ENCODE results near the gene PDXDC1.
"Not testable (repeated sequence)": the region's sequence is repeated elsewhere in the genome, so short reads cannot be mapped to it uniquely, and the experiment has no call there.

PDXDC1 gene

DNA sequence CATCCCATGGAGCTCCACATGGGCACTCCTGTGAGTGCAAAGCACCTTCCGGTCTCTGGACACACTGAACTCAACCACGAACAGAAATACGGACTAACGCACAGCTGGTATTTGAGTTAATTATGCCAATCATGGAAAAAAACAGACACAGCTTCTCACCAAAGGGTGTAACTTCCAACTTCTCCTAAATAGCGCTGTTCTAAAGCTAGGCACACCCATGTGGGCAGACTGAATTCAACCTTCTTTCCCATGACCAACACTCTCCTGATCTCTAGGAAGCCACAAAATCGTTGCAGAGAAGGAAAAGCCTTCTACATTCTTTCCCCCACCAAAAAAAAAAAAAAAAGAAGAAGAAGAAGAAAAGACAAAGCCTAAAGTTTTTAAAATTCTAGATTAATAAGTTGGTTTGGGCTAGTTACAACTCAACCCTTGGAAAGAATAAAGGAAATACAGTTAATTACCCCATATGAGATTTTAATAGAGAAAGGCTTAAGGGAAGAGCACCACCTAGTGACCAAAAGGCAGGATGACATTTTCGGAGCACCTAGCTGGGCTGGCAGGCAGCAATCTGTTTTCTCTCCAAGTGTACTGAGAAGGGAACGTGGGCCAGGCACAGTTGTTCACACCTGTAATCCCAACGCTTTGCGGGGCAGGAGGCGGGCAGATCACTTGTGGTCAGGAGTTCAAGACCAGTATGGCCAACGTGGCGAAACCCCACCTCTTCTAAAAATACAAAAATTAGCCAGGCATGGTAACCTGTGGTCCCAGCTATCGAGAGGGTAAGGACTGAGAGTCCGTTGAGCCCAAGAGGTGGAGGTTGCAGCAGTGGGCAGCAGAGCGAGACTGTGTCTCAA is 97.3 kb downstream of the PDXDC1 start:
- TF ChIP-seq, protein P1, sequence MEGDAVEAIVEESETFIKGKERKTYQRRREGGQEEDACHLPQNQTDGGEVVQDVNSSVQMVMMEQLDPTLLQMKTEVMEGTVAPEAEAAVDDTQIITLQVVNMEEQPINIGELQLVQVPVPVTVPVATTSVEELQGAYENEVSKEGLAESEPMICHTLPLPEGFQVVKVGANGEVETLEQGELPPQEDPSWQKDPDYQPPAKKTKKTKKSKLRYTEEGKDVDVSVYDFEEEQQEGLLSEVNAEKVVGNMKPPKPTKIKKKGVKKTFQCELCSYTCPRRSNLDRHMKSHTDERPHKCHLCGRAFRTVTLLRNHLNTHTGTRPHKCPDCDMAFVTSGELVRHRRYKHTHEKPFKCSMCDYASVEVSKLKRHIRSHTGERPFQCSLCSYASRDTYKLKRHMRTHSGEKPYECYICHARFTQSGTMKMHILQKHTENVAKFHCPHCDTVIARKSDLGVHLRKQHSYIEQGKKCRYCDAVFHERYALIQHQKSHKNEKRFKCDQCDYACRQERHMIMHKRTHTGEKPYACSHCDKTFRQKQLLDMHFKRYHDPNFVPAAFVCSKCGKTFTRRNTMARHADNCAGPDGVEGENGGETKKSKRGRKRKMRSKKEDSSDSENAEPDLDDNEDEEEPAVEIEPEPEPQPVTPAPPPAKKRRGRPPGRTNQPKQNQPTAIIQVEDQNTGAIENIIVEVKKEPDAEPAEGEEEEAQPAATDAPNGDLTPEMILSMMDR (IDR thresholded peaks at IDR 0.05): peak; percentile 66
- not testable (repeated sequence) for H3K27ac ChIP-seq

DNA sequence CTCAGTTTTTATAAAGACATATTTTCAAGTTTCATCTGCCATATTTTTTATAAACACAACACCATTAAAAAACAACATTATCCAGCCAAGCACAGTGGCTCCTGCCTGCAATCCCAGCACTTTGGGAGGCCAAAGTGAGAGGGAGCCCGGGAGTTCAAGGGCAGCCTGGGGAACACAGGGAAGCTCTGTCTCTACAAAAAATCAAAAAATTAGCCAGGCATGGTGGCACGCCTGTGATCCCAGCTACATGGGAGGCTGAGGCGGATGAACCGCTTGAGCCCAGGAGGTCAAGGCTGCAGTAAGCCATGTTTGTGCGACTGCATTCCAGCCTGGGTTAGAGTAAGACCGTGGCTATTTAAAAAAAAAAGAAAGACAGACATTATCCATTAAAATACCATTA is 98.3 kb downstream of the PDXDC1 start:
- H3K27ac ChIP-seq: no peak overlapping the region
- no peak for TF ChIP-seq ZFX (IDR thresholded peaks at IDR 0.05; ENCODE audit: borderline replicate concordance)
- TF ChIP-seq, protein P1 (IDR thresholded peaks at IDR 0.05): no peak

DNA sequence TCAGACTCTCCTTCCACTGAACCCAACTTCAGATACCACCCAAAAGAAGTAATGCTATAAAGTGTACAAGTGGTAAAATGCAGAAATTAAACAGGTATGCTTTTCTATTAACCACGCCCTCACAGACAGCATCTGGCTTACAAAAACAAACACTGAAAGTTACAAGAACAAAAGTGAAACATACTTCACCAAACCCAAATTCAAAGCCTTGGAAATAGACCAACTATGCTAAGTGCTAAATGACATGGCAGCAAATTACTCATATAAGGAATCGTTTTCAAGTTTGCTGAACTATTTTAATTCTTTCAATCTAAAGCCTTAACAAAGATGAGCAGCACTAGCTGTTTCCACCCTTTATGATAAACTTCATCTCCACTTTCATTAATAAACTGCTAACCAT is 101.3 kb downstream of the PDXDC1 start:
- not testable (repeated sequence) for H3K27ac ChIP-seq

DNA sequence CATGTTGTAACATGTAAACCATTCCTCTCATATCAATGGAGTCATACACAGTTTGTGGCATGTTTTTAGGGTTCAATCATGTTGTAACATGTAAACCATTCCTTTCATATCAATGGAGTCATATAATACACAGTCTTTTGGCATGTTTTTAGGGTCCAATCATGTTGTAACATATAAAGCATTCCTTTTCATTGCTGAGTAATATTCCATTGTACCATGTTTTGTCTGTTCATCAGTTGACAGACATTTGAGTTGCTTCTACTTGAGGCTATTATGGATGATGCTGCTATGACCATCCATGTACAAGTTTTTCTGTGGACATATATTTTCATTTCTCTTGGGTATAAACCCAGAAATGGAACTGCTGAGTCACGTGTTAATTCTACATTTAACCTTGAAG is 106.1 kb downstream of the PDXDC1 start:
- not testable (repeated sequence) for H3K27ac ChIP-seq

DNA sequence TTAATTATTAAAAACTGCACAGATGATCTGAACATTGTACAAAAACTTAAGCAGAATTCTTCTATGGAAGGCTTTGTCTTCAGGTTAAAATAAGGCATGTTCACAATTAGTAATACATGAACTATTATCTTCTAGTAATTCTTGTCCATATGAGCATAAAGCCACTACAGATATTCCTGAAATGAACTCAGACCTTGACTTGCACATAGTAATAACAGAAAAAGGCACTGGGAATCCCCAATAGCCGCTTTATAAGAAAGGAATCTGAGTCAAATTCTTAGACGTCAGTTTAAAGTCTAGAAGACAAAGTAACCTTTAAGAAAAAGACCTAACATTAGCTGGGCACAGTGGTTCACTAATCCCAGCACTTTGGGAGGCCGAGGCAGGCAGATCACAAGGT is 108.0 kb downstream of the PDXDC1 start:
- H3K27ac ChIP-seq: not testable (repeated sequence)

DNA sequence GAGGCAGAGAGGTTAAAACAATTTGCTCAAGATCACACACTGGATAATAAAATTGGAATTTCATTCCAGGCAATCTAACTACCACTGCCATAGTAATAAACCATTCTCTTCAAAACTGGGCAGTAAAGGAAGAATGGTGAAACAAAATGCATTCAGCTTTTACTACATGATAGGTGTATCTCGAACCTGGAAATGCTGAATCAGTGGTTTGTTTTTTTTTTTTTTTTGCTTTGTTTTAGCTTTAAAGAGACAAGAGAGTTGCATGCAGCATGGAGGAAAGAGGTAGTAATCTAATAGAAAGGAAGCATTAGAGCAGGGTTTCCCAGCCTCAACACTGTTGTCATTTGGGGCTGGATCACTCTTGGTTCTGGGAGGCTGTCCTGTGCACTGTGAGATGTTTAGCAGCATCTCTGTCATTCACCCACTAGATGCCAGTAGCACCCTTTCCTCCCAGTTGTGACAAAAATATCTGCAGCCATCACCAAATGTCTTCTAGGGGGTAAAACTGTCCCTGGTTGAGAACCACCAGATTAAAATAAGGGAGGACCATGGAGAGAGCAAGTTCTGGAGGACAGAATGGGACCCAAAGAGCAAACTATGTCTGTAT is 115.9 kb downstream of the PDXDC1 start:
- not testable (repeated sequence) for H3K27ac ChIP-seq

DNA sequence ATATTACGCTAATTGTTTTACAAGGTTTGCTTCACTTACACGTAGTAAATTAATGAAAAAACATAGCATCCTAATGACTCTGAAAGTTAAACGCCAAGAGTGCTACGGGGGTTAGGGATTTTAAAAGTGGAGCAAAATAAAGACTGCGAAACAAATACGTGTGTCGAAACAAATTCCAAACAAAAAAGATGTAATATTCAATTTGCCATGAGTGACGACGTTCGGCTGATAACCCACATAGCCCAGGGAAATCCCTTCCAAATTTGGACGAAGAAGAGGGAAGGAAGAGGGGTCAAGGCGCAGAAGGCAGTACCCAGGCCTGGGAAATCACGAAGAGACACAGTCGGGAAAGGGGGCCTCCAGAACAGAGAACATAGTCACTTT is 118.7 kb downstream of the PDXDC1 start:
- H3K27ac ChIP-seq: peak overlapping the region; percentile 56

DNA sequence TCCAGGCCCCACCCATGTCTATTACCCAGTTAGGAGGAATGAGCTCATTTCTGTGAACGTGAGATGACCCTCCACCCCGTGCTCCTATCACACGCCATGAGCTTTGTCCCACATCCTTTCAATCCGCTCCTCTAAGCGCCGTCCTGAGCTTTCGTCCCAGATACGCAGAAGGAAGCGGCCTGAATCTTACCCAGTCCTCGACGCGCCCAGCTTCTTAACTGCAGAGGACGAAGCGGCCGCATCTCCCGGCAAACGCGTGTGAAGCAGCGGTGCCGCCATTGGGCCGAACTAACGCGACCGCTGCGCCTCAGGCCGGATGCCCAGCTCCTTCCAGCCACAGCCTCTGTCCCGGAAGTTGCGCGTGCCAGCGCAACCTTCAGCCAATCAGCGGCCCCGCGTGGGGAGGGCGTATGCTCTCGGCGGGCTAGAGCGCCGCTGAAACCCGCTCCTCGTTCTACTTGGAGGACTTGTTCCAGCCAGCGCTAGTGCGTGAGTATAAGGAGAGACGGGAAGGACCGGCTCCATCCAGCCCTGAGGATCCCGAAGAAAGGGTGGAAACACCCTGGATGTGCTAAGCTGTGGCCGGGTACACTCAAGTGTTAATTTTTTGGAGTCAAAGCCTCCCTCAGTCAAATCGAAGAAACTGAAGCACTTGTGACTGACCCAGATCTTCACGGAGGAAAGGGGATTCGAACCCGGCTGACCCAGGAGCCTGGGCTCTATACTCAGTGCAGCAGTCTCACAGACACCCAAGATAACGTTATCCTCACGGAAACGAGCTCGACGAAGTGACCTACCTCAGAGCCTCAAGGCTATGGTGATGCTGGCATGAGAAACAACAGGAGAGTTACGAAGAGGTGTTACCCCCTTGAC is 119.4 kb downstream of the PDXDC1 start, which contains the start of gene RRN3:
RRN3 (minus strand) TSS at position 318 of the 873 bp plus-strand sequence; CDS start at position 279, 39 bp downstream.
- peak within 1 kb of the TSS; percentile 56 for H3K27ac ChIP-seq

DNA sequence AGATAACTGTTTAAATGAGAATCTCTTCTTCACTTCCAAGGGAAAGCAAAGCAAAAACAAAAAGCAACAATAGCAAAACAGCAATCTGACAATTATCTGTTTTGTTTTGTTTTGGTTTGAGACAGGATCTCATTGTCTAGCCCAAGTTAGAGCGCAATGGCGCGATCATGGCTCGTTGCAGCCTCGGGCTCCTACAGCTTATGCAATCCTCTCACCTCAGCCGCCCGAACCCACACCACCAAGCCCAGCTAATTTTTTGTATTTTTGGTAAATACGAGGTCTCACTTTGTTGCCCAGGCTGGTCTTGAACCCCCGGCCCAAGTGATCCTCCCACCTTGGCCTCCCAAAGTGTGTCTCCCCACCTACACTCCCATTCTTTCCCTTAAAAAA is 121.8 kb downstream of the PDXDC1 start:
- H3K27ac ChIP-seq: not testable (repeated sequence)

DNA sequence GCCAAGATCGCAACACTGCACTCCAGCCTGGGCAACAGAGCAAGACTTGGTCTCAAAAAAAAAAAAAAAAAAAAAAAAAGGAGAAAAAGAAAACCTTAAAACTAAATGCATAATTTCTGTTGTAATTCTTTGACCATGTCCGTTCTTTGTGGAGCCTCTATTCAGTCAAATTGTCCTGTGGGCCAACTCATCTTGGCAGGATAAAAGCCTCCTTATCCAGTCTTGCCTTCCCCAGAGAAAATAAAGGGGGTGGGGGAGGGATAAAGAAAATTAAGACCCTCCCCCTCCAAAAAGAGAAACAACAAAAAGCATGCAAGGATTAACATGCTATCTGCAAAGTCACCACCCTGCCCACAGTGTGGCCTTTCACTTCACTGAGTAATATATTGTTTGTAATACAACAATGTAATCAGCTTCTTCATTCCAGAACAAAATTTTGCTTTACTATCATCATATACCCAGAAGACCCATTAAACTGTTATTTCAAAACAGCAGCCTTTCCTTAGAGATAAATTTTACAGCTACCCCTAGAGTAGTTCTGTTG is 124.6 kb downstream of the PDXDC1 start:
- H3K27ac ChIP-seq: not testable (repeated sequence)

DNA sequence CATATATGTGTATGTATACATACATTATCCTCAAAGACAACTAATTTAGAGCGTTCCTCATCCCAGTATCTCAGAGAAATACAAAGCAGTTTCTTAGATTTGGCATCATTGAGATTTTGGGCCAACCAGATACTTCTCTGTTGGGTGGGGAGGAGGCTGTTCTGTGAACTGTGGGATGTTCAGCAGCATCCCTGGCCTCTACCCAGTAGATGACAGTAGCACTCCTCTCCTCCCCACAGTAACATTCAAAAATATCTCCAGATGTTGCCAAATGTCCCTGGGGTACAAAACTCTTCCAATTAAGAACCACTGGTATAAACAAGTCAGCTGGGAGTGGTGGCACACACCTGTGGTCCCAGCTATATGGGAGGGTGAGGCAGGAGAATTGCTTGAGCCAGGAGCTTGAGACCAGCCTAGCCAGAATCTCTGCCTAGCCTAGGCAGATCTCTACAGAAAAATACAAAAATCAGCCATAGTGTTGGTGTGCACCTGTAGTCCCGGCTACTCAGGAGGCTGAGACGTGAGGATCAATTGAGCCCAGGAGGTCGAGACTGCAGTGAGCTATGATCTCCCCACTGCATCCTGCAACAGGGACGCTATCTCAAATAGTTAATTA is 125.7 kb downstream of the PDXDC1 start:
- not testable (repeated sequence) for H3K27ac ChIP-seq

DNA sequence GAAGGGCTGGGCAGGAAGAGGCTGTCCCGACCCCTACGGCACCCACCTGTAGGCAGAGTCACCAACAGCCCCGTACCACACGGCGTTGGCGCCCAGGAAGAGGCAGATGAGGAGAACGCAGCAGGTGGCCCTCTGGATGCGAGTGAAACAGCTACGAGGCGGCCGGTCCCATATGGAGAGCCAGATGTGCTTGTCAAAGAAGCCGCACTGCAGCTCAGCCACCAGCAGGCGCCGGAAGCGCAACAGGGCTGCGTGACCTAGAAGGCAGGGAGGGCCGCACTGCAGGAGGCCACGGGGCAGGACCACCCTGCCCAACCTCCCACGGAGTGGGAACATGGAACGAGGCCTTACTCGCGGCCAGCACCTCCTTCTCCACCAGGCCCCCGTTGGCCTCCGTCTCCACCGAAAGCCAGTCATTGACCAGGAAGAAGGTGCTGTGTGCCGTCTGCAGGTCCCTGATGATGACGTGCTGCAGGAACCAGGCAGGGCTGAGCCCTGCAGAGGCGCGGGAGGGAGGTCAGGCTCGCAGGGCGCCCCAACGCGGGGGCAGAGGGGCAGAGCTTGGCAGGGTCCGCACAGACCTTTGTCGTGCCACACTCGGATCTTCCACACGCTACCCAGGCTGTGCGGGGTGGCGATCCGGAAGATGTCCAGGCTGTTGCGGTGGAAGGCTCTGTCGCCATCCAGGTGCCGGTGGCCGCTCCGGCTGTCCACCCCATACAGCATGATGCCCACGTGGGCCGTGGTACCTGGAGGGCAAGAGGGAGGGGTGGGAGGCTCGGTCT is 153.0 kb downstream of the PDXDC1 start:
- H3K27ac ChIP-seq: not testable (repeated sequence)

DNA sequence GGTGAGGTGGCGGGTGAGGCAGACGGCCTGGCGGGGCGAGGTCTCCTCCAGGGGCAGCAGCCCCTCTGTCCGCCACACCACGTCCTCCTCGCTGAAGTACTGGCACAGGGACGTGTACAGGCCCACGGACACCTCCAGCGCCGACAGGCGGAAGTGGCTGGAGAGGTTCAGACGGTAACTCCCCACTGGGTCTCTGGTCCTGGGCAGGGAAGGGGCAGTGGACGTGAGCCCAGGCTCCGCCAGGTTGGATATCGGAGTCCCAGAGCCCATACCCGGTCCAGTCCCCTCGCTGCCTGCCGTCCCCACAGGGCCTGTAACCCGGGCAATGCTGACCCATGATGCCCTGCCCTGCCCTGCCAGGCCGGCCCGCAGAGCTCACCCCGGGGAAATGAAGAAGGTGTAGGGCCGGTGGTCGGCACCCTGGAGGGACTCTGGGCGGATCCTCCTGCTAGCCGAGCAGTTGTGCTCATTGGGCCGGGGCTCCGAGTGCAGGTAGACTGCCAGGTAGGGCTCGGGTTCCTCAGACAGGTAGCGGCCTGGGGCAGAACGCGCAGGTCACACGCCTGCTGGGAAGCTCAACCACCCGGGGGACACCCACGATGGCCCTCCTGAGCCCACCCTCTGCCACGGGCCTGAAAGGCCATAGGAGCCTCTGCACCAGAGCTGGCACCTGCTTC is 155.6 kb downstream of the PDXDC1 start:
- not testable (repeated sequence) for H3K27ac ChIP-seq

DNA sequence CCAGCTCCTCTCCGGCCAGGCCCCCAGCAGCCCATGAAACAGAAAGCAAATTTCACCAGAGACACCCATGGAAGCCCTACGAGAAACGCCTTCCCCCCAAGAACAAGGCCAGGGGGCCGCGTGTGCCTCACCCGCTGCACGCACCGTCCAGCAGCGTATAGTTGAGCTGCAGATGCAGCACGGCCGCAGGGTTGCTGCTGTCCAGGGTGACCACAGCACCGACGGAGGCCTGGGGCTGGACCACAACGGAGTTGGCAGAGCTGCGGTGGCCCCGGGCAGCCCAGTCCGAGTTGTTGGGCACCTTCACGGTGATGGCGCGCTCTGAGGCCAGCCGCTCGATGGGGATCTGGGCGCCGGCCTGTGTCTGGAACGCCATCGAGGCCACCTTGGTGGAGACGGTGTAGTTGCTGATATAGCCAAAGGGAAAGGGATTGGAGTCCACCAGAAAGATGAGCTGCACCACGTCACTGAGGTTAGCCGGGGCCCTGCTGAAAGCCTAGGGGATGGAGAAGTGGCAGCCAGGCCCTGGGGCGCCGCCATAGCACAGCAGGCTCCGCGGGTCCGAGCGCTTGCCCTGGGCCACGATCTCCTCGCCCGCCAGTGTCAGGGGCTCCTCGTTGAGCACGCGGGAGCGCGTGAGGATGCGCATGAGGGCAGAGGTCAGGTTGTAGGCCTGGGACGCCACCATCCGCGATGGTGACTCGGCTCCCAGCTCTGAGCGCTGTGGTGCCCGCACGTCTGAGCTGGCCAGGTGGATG is 156.3 kb downstream of the PDXDC1 start:
- not testable (repeated sequence) for H3K27ac ChIP-seq

DNA sequence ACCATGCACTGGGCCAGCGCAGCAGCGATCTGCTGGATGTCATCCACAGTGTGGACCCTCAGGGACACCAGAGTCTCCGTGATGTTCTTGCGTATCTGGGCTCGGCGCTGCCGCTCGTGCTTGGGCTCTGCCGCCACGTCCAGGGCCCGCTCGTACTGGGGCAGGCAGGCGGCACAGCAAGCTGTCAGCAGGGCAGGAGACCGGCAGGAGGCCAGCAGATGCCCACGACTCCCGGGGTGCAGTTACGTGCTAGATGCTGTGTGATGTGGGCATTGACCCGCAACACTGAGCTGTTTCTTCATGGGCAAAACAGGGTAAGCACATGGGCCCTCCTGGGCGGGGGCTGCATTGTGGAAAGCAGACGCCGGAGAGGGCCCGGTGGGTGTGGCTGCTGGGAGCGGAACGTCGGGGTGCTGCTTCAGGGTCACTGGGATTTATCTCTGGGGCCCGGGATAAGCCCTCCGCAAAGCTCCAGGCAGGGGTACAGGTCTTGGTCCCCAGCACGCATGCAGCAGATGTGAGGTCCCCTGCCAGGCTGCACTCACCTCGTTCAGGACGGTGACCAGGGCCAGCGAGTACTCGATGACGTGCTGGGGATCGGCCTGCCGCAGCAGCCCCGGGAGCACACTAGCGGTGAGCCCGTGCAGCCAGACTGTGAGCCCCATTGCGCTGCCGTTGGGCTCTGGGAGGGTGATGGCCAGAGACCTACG is 158.0 kb downstream of the PDXDC1 start:
- H3K27ac ChIP-seq: not testable (repeated sequence)
